Neural cell (in vitro differentiated cells): ENCODE data around the gene RAI1. TPM values are rescaled to one million over a fixed set of nuclear protein-coding genes. Genes with fewer than 3 reads are reported as not detected.

Experiments used
- H2AFZ ChIP-seq: fragments of 200-600, 300-800 bp; sonication (generic), shearing (Covaris generic); 2 replicates; pipeline ENCODE4 v1.6.0; 2014; ENCODE audit warnings: low read depth, mild to moderate bottlenecking, antibody characterized with exemption, low read length, moderate library complexity
- H3F3A ChIP-seq: fragments of 200-600 bp; shearing (Covaris generic); 2 replicates; pipeline ENCODE4 v1.6.1; 2016; ENCODE audit warnings: mild to moderate bottlenecking, moderate library complexity, mixed read lengths, antibody characterized with exemption, low read length; ENCODE audit not compliant: insufficient read depth, poor library complexity, severe bottlenecking
- H3K27ac ChIP-seq: fragments of 200-600, 300-800 bp; sonication (generic), shearing (Covaris generic); 2 replicates; pipeline ENCODE4 v1.5.1; 2014; ENCODE audit warnings: mild to moderate bottlenecking, low read length, moderate library complexity
- H3K27me3 ChIP-seq: fragments of 300-800, 200-600 bp; sonication (generic), shearing (Covaris generic); 2 replicates; pipeline ENCODE4 v1.6.0; 2014; ENCODE audit warnings: mild to moderate bottlenecking, low read depth, low read length, moderate library complexity; ENCODE audit not compliant: insufficient read depth
- H3K36me3 ChIP-seq: fragments of 300-800, 200-600 bp; sonication (generic), shearing (Covaris generic); 2 replicates; pipeline ENCODE4 v1.5.1; 2014; ENCODE audit warnings: mild to moderate bottlenecking, antibody characterized with exemption, low read length, moderate library complexity; ENCODE audit not compliant: insufficient read depth
- H3K4me2 ChIP-seq: fragments of 300-800, 200-600 bp; sonication (generic), shearing (Covaris generic); 2 replicates; pipeline ENCODE4 v1.6.0; 2014; ENCODE audit warnings: mild to moderate bottlenecking, low read length
- H3K4me3 ChIP-seq: fragments of 300-800, 200-600 bp; sonication (generic), shearing (Covaris generic); 2 replicates; pipeline ENCODE4 v1.5.1; 2014; ENCODE audit warnings: mild to moderate bottlenecking, low read length, moderate library complexity
- H3K79me2 ChIP-seq: fragments of 200-600 bp; shearing (Covaris generic); replicated peaks from 2 replicates; pipeline ENCODE4 v1.6.0; 2014; ENCODE audit warnings: mild to moderate bottlenecking, low read length, moderate library complexity; ENCODE audit not compliant: insufficient read depth
- H3K9ac ChIP-seq: fragments of 300-800, 200-600 bp; sonication (generic), shearing (Covaris generic); 2 replicates; pipeline ENCODE4 v1.6.1; 2016; ENCODE audit warnings: mild to moderate bottlenecking, low read length, mixed read lengths
- H3K9me2 ChIP-seq: fragments of 200-600 bp; shearing (Covaris generic); 2 replicates; pipeline ENCODE4 v1.6.1; 2016; ENCODE audit warnings: mild to moderate bottlenecking, low read length, mixed read lengths; ENCODE audit not compliant: insufficient read depth
- H3K9me3 ChIP-seq: fragments of 200-600, 300-800 bp; sonication (generic), shearing (Covaris generic); 2 replicates; pipeline ENCODE4 v1.6.1; 2016; ENCODE audit warnings: mild to moderate bottlenecking, mixed run types, low read length, moderate library complexity, mixed read lengths
- H4K20me1 ChIP-seq: fragments of 200-600 bp; shearing (Covaris generic); 2 replicates; pipeline ENCODE4 v1.6.1; 2016; ENCODE audit warnings: mild to moderate bottlenecking, mixed run types; ENCODE audit not compliant: insufficient read depth
- CTCF ChIP-seq: fragments of 450-650 bp; IDR thresholded peaks from 2 replicates; pipeline ENCODE4 v1.5.1; 2014; ENCODE audit warnings: antibody characterized with exemption, mild to moderate bottlenecking, moderate library complexity; ENCODE audit not compliant: poor library complexity, severe bottlenecking
- EP300 ChIP-seq: fragments of 450-650 bp; conservative IDR thresholded peaks from 2 replicates; pipeline ENCODE4 v1.6.1; 2014; ENCODE audit warnings: antibody characterized with exemption, mild to moderate bottlenecking, moderate library complexity; ENCODE audit not compliant: poor library complexity, severe bottlenecking
- EZH2 ChIP-seq: fragments of 200-600, 300-800 bp; shearing (Covaris generic), sonication (generic); IDR thresholded peaks from 2 replicates; pipeline ENCODE4 v1.6.1; 2014; ENCODE audit warnings: antibody characterized with exemption, low read length, borderline replicate concordance, mild to moderate bottlenecking; ENCODE audit not compliant: insufficient read depth, poor library complexity, severe bottlenecking
- MXI1 ChIP-seq: fragments of 450-650 bp; conservative IDR thresholded peaks from 2 replicates; pipeline ENCODE4 v1.6.1; 2014; ENCODE audit warnings: antibody characterized with exemption, mild to moderate bottlenecking; ENCODE audit not compliant: poor library complexity, severe bottlenecking
- POLR2AphosphoS5 ChIP-seq: IDR thresholded peaks from 2 replicates; pipeline ENCODE4 v1.6.1; 2012
- RAD21 ChIP-seq: fragments of 450-650 bp; conservative IDR thresholded peaks from 2 replicates; pipeline ENCODE4 v1.6.1; 2014; ENCODE audit warnings: antibody characterized with exemption, mild to moderate bottlenecking, moderate library complexity
- SMC3 ChIP-seq: fragments of 450-650 bp; conservative IDR thresholded peaks from 2 replicates; pipeline ENCODE4 v1.6.1; 2014; ENCODE audit warnings: antibody characterized with exemption, mild to moderate bottlenecking, moderate library complexity; ENCODE audit not compliant: poor library complexity
- TAF1 ChIP-seq: IDR thresholded peaks from 2 replicates; pipeline ENCODE4 v1.6.1; 2012; ENCODE audit warnings: low read depth
- polyA plus RNA-seq: library from polyadenylated mRNA; depleted of rRNA; stranded (reverse); fragments of >200 nt; gene quantifications from 2 replicates; pipeline ENCODE4 v1.2.3, GENCODE V29; 2014
- TF ChIP-seq, protein P1 (sequence below): IDR thresholded peaks from 2 replicates; pipeline ENCODE4 v1.6.1; 2012; ENCODE audit warnings: borderline replicate concordance

The RAI1 gene
- polyA plus RNA-seq, 1 donor from 2014 or later, result 16.9 TPM

DNA sequence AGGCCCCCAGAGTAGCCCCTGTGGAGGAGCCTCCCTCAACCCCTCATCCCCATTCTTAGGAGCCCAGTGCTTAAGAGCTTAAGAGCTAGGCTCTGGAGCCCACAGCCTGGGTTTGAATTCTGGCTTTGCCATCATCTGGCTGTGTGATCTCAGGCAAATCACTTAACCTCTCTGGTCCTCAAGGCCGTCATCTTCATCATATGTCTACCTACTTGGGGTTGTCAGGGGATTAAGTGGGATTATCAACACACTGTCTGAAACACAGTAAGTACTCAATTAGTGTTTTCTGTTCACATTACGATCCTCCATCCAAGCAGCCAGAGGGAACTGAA lies 150.7 kb downstream of the RAI1 start:
- Histone ChIP-seq H4K20me1 (no peaks in the 10 kb centered on the region), H3K9ac (no peak overlapping the region)

DNA sequence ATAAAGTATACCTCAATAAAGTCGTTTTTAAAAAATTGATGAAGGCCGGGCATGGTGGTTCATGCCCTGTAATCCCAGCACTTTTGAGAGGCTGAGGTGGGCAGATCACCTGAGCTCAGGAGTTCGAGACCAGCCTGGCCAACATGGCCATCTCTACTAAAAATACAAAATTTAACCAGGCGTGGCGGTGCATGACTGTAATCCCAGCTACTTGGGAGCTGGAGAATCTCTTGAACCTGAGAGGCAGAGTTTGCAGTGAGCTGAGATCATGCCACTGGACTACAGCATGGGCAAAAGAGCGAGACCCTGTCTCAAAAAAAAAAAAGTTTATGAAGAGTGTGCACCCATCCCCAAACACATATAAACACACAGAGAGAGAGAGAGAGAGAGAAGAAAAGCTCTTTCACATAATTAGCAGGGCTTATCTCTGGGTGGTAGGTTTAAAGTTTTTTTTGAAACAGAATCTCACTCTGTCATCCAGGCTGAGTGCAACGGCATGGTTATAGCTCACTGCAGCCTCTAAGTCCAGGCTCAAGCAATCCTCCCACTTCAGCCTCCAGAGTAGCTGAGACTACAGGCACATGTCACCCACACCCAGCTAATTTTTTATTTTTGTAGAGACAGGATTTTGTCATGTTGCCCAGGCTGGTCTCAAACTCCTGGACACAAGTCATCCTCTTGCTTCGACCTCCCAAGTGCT lies 152.6 kb downstream of the RAI1 start:
- H3K9me3 ChIP-seq, result no peaks in the 10 kb centered on the region
- H3K27ac ChIP-seq, result no peak overlapping the region
- H3K9ac ChIP-seq, result no peak overlapping the region
- H4K20me1 ChIP-seq, result no peaks in the 10 kb centered on the region
- H3K36me3 ChIP-seq, result no peaks in the 10 kb centered on the region
- no peaks in the 10 kb centered on the region for H3F3A ChIP-seq
- H2AFZ ChIP-seq, result no peak overlapping the region
- H3K4me2 ChIP-seq, result no peak overlapping the region
- H3K79me2 ChIP-seq, result peaks cover 14% of the 10 kb centered on the region
- no peak for TF ChIP-seq RAD21
- TF ChIP-seq, protein P1, sequence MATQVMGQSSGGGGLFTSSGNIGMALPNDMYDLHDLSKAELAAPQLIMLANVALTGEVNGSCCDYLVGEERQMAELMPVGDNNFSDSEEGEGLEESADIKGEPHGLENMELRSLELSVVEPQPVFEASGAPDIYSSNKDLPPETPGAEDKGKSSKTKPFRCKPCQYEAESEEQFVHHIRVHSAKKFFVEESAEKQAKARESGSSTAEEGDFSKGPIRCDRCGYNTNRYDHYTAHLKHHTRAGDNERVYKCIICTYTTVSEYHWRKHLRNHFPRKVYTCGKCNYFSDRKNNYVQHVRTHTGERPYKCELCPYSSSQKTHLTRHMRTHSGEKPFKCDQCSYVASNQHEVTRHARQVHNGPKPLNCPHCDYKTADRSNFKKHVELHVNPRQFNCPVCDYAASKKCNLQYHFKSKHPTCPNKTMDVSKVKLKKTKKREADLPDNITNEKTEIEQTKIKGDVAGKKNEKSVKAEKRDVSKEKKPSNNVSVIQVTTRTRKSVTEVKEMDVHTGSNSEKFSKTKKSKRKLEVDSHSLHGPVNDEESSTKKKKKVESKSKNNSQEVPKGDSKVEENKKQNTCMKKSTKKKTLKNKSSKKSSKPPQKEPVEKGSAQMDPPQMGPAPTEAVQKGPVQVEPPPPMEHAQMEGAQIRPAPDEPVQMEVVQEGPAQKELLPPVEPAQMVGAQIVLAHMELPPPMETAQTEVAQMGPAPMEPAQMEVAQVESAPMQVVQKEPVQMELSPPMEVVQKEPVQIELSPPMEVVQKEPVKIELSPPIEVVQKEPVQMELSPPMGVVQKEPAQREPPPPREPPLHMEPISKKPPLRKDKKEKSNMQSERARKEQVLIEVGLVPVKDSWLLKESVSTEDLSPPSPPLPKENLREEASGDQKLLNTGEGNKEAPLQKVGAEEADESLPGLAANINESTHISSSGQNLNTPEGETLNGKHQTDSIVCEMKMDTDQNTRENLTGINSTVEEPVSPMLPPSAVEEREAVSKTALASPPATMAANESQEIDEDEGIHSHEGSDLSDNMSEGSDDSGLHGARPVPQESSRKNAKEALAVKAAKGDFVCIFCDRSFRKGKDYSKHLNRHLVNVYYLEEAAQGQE, result no peak
- no peak for TF ChIP-seq MXI1
- TF ChIP-seq EP300, result no peak
- no peaks in the 10 kb centered on the region for H3K9me2 ChIP-seq
- H3K27me3 ChIP-seq, result no peaks in the 10 kb centered on the region
- H3K4me3 ChIP-seq, result no peak overlapping the region

More for the DNA sequence above, 150.7 kb downstream of the RAI1 start:
- Histone ChIP-seq H3K27ac (no peak overlapping the region), H3K9me2 (no peaks in the 10 kb centered on the region), H3K36me3 (no peaks in the 10 kb centered on the region), H3F3A (no peaks in the 10 kb centered on the region), H3K79me2 (peaks cover 14% of the 10 kb centered on the region), H2AFZ (no peak overlapping the region), H3K4me2 (no peak overlapping the region), H3K27me3 (no peaks in the 10 kb centered on the region), H3K4me3 (no peak overlapping the region), H3K9me3 (no peaks in the 10 kb centered on the region)
- no peak for TF ChIP-seq POLR2AphosphoS5
- no peak for TF ChIP-seq EP300
- no peak for TF ChIP-seq MXI1
- TF ChIP-seq, protein P1, result no peak
- TF ChIP-seq CTCF, result no peak
- no peak for TF ChIP-seq TAF1
- TF ChIP-seq RAD21, result no peak
- TF ChIP-seq EZH2, result no peak
- no peak for TF ChIP-seq SMC3
